ENCODE measurements around the gene CHN2.

The CHN2 gene

GRCh38 chr7:29429401-29429800 is 234.8 kb downstream of the CHN2 start:
- no peak for TF ChIP-seq CTCF (IDR thresholded peaks at IDR 0.05; ENCODE audit: control extremely low read depth, extremely low read depth, low read depth, missing control alignments)
- ChIA-PET POLR2A (no interaction called here), CTCF (interaction anchor here (1.1 to 1.7 kb wide), 2 partner anchors 21 to 507 kb away, joined by 3 to 7 read pairs; no protein-coding TSS in a partner anchor)
- no peak for DNase-seq (ENCODE audit: extremely low spot score)

DNA sequence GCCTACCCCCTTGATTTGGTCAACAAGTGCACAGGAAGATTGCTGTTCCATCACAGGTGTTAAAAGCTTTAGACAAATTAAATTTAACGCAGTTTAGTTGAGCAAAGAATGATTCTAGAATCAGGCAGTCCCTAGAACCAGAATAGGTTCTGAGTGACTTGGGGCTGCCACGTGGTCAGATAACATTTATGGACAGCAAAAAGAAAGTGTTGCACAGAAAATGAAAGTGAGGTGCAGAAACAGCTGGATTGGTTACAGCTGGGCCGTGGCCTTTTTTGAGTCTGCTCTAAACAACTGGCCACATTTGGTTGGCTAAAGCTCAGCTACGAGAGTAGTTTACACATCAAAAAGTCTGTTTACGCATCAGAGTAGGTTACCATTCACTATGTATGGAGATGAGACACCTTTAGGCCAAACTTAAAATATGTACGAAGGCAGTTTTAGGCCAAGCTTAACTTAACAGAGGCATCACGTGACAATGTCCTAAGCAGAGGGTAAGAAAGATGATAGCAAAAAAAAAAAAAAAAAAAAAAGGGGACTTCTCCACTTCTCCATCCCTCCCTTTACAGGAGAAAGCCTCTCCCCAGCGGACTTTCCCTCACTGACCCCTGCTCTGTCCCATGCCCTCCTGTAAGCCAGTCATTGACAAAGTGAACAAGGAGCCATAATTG is 235.8 kb downstream of the CHN2 start:
- POLR2A ChIA-PET = no interaction called here
- CTCF ChIA-PET = interaction anchor here (1.1 to 2.4 kb wide), 3 partner anchors 8 to 508 kb away, joined by 3 to 7 read pairs (median 6); no protein-coding TSS in a partner anchor
- no peak for DNase-seq (ENCODE audit: extremely low spot score)
- TF ChIP-seq CTCF (IDR thresholded peaks at IDR 0.05; ENCODE audit: control extremely low read depth, extremely low read depth, low read depth, missing control alignments) = no peak

DNA sequence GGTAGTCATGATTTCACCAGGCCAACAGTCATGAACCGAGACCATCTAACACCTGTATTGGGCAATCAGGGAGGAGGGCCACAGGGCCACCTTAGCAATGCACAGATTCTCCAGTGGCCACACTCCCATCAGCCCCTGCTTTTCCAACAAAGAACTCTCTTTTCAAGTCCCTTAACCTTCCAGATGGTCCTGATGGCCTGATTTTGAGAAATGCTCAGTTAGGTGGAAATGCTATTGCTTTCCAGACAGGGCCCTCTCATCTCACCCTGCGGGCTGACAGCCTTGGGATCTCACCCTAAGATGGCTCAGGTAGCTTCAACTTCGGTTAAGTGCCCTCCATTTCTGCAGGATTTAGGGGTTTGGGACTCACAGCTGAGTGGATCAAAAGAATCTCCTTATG is 237.1 kb downstream of the CHN2 start:
- no peak for TF ChIP-seq CTCF (IDR thresholded peaks at IDR 0.05; ENCODE audit: control extremely low read depth, extremely low read depth, low read depth, missing control alignments)
- no peak for DNase-seq (ENCODE audit: extremely low spot score)
- CTCF ChIA-PET = interaction anchor here (1.0 to 2.4 kb wide), 3 partner anchors 9 to 23 kb away, joined by 4 to 6 read pairs (median 5); no protein-coding TSS in a partner anchor
- POLR2A ChIA-PET = no interaction called here

DNA sequence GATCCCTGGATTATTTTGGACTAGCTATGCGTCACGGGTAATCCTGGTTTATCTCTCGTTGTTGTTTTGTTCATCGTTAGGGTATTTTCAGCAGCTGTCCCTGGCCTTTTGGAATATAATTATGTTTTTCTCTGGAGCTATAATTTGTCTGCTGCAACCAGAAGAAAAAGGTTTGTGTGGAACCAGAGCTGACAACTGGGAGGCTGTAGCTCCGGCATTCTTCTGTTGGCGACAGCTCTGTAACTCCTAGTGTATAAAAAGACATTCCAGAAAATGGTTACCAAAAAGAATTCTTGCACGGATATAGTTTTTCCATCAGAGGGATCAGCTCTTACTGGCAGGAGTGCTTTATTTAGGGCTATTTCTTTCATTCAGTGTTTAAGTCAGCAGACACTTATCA is 238.1 kb downstream of the CHN2 start:
- no peak for TF ChIP-seq CTCF (IDR thresholded peaks at IDR 0.05; ENCODE audit: control extremely low read depth, extremely low read depth, low read depth, missing control alignments)
- CTCF ChIA-PET = interaction anchor here (1.0 to 2.4 kb wide), 3 partner anchors 10 to 24 kb away, joined by 4 to 6 read pairs (median 5); no protein-coding TSS in a partner anchor
- POLR2A ChIA-PET = no interaction called here
- no peak for DNase-seq (ENCODE audit: extremely low spot score)

DNA sequence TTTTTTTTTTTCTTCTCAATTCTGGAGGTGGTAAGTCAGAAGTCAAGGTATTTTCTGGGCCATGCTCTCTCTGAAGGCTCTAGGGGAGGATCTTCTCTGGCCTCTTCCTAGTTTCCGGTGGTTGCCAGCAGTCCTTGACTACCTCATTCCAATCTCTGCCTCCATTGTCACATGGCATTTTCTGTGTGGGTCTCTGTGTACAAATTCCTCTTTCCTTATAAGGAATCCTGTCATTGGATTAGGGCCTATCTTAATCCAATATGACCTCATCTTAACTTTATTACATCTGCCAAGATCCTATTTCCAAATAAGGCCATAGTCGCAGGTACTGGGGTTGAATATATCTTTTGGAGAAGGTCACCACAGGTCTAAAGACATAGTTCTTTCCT is 239.8 kb downstream of the CHN2 start:
- no peak for DNase-seq (ENCODE audit: extremely low spot score)
- CTCF ChIA-PET = interaction anchor here (1.1 kb wide), 1 partner anchor 19 kb away, joined by 3 read pairs; no protein-coding TSS in a partner anchor
- no peak for TF ChIP-seq CTCF (IDR thresholded peaks at IDR 0.05; ENCODE audit: control extremely low read depth, extremely low read depth, low read depth, missing control alignments)
- POLR2A ChIA-PET = no interaction called here

- no peak for DNase-seq (ENCODE audit: extremely low spot score)
- POLR2A ChIA-PET = no interaction called here
- CTCF ChIA-PET = interaction anchor here (1.1 kb wide), 1 partner anchor 20 kb away, joined by 3 read pairs; no protein-coding TSS in a partner anchor
- no peak for TF ChIP-seq CTCF (IDR thresholded peaks at IDR 0.05; ENCODE audit: control extremely low read depth, extremely low read depth, low read depth, missing control alignments)
Measured at GRCh38 chr7:29435167-29435566, 240.6 kb downstream of the CHN2 start.

Data from GM10248 (cell line).